ENCODE measurements around the gene EXOC6B.

DNA sequence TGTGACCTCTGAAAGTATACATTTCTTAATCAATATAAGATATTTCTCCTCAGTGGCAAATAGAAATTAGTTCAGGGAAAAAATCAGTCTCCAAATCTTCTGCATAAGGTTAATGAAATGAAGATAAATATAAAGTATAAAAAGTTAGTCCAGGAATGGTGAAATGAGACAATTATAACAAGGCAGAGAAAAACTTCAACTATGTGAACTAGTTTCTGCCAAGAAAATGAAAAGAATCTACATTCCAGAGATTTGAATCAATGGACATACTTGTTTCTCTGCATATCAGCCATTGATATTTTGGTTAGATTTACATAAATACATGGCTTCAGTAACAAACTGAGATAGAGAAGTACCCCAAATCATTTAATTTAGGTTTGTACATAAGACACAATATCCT is 249.0 kb downstream of the EXOC6B start:
- TF ChIP-seq, protein P1, sequence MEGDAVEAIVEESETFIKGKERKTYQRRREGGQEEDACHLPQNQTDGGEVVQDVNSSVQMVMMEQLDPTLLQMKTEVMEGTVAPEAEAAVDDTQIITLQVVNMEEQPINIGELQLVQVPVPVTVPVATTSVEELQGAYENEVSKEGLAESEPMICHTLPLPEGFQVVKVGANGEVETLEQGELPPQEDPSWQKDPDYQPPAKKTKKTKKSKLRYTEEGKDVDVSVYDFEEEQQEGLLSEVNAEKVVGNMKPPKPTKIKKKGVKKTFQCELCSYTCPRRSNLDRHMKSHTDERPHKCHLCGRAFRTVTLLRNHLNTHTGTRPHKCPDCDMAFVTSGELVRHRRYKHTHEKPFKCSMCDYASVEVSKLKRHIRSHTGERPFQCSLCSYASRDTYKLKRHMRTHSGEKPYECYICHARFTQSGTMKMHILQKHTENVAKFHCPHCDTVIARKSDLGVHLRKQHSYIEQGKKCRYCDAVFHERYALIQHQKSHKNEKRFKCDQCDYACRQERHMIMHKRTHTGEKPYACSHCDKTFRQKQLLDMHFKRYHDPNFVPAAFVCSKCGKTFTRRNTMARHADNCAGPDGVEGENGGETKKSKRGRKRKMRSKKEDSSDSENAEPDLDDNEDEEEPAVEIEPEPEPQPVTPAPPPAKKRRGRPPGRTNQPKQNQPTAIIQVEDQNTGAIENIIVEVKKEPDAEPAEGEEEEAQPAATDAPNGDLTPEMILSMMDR (IDR thresholded peaks at IDR 0.05) = no peak
- no peak for TF ChIP-seq POLR2A (IDR thresholded peaks at IDR 0.05)
